Natural killer cell (primary cell): ENCODE measurements around the gene ERICH3. TPM values are rescaled to one million over a fixed set of nuclear protein-coding genes. Genes with fewer than 3 reads are reported as not detected.

ENCODE experiments used
- ATAC-seq, 3 donors: fragments of 150-1000 bp in 2 of 3; fragments of 200-7000 bp in 1 of 3; cut with Tn5 transposase; 1 replicate in 1 of 3; 2 replicates in 2 of 3; pipeline ENCODE4 v1.10.0; 2021; ENCODE audit warnings: mild to moderate bottlenecking in 2 of 3, moderate library complexity in 2 of 3
- DNase-seq, 2 donors: peaks; one replicate each; pipeline versions ENCODE4 v3.0.0 to v3.0.0-alpha.2; 2013 to 2021; ENCODE audit warnings: mixed read lengths in 1 of 2
- H3K27ac ChIP-seq: one replicate; pipeline ENCODE4 v1.5.1; 2013; ENCODE audit warnings: mild to moderate bottlenecking, low read length
- H3K27me3 ChIP-seq: one replicate; pipeline ENCODE4 v1.6.1; 2013; ENCODE audit warnings: low read length; ENCODE audit not compliant: control insufficient read depth, insufficient read depth
- H3K36me3 ChIP-seq: one replicate; pipeline ENCODE4 v1.6.1; 2013; ENCODE audit warnings: low read length; ENCODE audit not compliant: control insufficient read depth, insufficient read depth
- H3K4me1 ChIP-seq: one replicate; pipeline ENCODE4 v1.6.1; 2013; ENCODE audit warnings: low read length; ENCODE audit not compliant: control insufficient read depth, insufficient read depth
- H3K4me3 ChIP-seq: one replicate; pipeline ENCODE4 v1.5.1; 2013; ENCODE audit warnings: low read length
- H3K9me3 ChIP-seq: one replicate; pipeline ENCODE4 v1.6.1; 2013; ENCODE audit warnings: low read length; ENCODE audit not compliant: control insufficient read depth, insufficient read depth
- H3K27ac Mint-ChIP-seq, 2 donors: one replicate each; pipeline ENCODE4 v1.8.0; 2022; ENCODE audit warnings: mild to moderate bottlenecking in 2 of 2, mixed read lengths in 2 of 2, moderate library complexity in 1 of 2
- H3K27me3 Mint-ChIP-seq, 2 donors: one replicate each; pipeline ENCODE4 v1.8.0; 2022; ENCODE audit warnings: low read depth in 2 of 2, mixed read lengths in 2 of 2
- H3K36me3 Mint-ChIP-seq: one replicate; pipeline ENCODE4 v1.8.0; 2022; ENCODE audit warnings: mixed read lengths
- H3K4me1 Mint-ChIP-seq, 2 donors: one replicate each; pipeline ENCODE4 v1.8.0; 2022; ENCODE audit warnings: mixed read lengths in 2 of 2
- H3K4me3 Mint-ChIP-seq: one replicate; pipeline ENCODE4 v1.8.0; 2022; ENCODE audit warnings: mild to moderate bottlenecking, moderate library complexity, mixed read lengths
- H3K9me3 Mint-ChIP-seq, 2 donors: one replicate each; pipeline ENCODE4 v1.8.0; 2022; ENCODE audit warnings: mixed read lengths in 2 of 2
- CTCF ChIP-seq: fragments of 200-600 bp; IDR thresholded peaks from one replicate; pipeline ENCODE4 v1.8.0; 2022; ENCODE audit warnings: antibody characterized with exemption
- WGBS: methylation state at CpG from one replicate; pipeline ENCODE4 v1.1.7; 2013; ENCODE audit warnings: missing lambda C conversion rate; ENCODE audit not compliant: insufficient coverage; 5-methylcytosine and 5-hydroxymethylcytosine counted together
- intact Hi-C: fragments of 100-400 bp; cut with micrococcal nuclease; formaldehyde crosslinking; loops from one replicate; pipeline ENCODE4 v1.14.2; 2022
- total RNA-seq, 4 donors: library from RNA; stranded (reverse); fragments of 120-200 nt in 1 of 4; gene quantifications; one replicate each; pipeline versions ENCODE4 v1.2.3 to v1.2.4, GENCODE V29; 2013 to 2022

ERICH3 gene
- total RNA-seq, 3 donors from 2014 or later (not counting 1 experiment from before 2014, with no cell fraction given), result 0.64 to 1.0 (median 0.68) TPM

- H3K4me3 ChIP-seq, result no peak overlapping the region
- H3K4me1 Mint-ChIP-seq, result no peaks in the 10 kb centered on the region
- H3K4me1 ChIP-seq, result no peaks in the 10 kb centered on the region
- peaks cover 0 to 2% of the 10 kb centered on the region in 2 donors for H3K27me3 Mint-ChIP-seq
- no peak overlapping the region for H3K27ac Mint-ChIP-seq
- H3K9me3 ChIP-seq, result no peaks in the 10 kb centered on the region
- no peaks in the 10 kb centered on the region for H3K27me3 ChIP-seq
- H3K36me3 ChIP-seq, result no peaks in the 10 kb centered on the region
- intact Hi-C loops, result no loop called here
- H3K27ac ChIP-seq, result no peak overlapping the region
- ATAC-seq, result no peak
- no peaks in the 10 kb centered on the region for H3K36me3 Mint-ChIP-seq
- H3K4me3 Mint-ChIP-seq, result no peak overlapping the region
- no peak for TF ChIP-seq CTCF
- 73% methylated on average over 2 of the region's 4 CpGs for WGBS
- DNase-seq, result no peak
- H3K9me3 Mint-ChIP-seq, result peaks cover 0 to 3% of the 10 kb centered on the region in 2 donors
These were observed 124.4 kb downstream of the ERICH3 start for GRCh38 chr1:74548961-74549750.

- DNase-seq (no peak), ATAC-seq (no peak)
- Histone ChIP-seq H3K9me3 (no peaks in the 10 kb centered on the region), H3K27me3 (no peaks in the 10 kb centered on the region), H3K4me3 (no peak overlapping the region), H3K4me1 (no peaks in the 10 kb centered on the region), H3K36me3 (no peaks in the 10 kb centered on the region), H3K27ac (no peak overlapping the region)
- no peak for TF ChIP-seq CTCF
- intact Hi-C loops, result no loop called here
- Mint-ChIP-seq H3K4me3 (no peak overlapping the region), H3K9me3 (no peaks in the 10 kb centered on the region), H3K27me3 (no peaks in the 10 kb centered on the region), H3K36me3 (no peaks in the 10 kb centered on the region), H3K27ac (no peak overlapping the region), H3K4me1 (no peaks in the 10 kb centered on the region)
- 91% methylated on average over 2 of the region's 2 CpGs for WGBS
These were observed 127.8 kb downstream of the ERICH3 start for GRCh38 chr1:74545821-74546220.

- Histone ChIP-seq H3K4me1 (no peaks in the 10 kb centered on the region), H3K27ac (no peak overlapping the region), H3K27me3 (no peaks in the 10 kb centered on the region), H3K4me3 (no peak overlapping the region), H3K9me3 (no peaks in the 10 kb centered on the region), H3K36me3 (no peaks in the 10 kb centered on the region)
- Mint-ChIP-seq H3K36me3 (no peaks in the 10 kb centered on the region), H3K4me1 (no peaks in the 10 kb centered on the region), H3K9me3 (no peaks in the 10 kb centered on the region), H3K27me3 (no peaks in the 10 kb centered on the region), H3K27ac (no peak overlapping the region), H3K4me3 (no peak overlapping the region)
- WGBS, result 89% methylated on average over 2 of the region's 3 CpGs
- DNase-seq, result no peak
- TF ChIP-seq CTCF, result no peak
- ATAC-seq, result no peak
- intact Hi-C loops, result no loop called here
These were observed 139.4 kb downstream of the ERICH3 start for GRCh38 chr1:74534241-74534640.

- no peak overlapping the region for H3K27ac ChIP-seq
- no peak overlapping the region for H3K4me3 ChIP-seq
- H3K27ac Mint-ChIP-seq, result no peak overlapping the region
- DNase-seq (no peak), ATAC-seq (no peak)
- no peaks in the 10 kb centered on the region for H3K27me3 ChIP-seq
- H3K36me3 Mint-ChIP-seq, result no peaks in the 10 kb centered on the region
- WGBS, result 100% methylated on average over 1 of the region's 1 CpG
- peaks cover 7 to 12% of the 10 kb centered on the region in 2 donors for H3K27me3 Mint-ChIP-seq
- H3K4me3 Mint-ChIP-seq, result no peak overlapping the region
- TF ChIP-seq CTCF, result no peak
- H3K9me3 ChIP-seq, result no peaks in the 10 kb centered on the region
- no peaks in the 10 kb centered on the region for H3K4me1 ChIP-seq
- H3K4me1 Mint-ChIP-seq, result no peaks in the 10 kb centered on the region
- intact Hi-C loops, result no loop called here
- no peaks in the 10 kb centered on the region for H3K36me3 ChIP-seq
- H3K9me3 Mint-ChIP-seq, result peaks cover 4% of the 10 kb centered on the region in 2 donors
These were observed 141.8 kb downstream of the ERICH3 start for GRCh38 chr1:74531796-74532195.
